ENCODE data around the gene NRP1. TPM values are rescaled to one million over a fixed set of nuclear protein-coding genes. Genes with fewer than 3 reads are reported as not detected.

NRP1 gene
- total RNA-seq, 1 experiment from 2014 or later, result 3.0 TPM

DNA sequence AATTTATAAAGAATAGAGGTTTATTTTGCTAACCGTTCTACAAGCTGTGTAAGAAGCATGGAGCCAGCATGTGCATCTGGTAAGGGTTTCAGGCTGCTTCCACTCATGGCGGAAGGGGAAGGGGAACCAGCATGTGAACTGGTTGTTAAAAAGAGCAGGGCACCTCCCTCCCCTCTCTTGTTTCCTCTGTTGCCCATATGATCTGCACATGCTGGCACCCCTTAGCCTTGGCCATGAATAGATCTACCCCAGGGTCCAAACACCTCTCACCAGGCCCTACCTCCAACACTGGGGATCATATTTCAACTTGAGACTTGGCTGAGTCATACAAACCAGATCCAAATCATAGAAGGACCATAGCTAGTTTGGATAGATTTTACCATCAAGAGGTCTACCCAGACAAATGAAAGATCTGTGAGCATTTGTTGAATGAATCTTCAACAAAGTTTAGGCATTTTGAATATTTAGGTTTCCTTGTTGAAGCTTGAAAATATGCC lies 36.0 kb upstream of the NRP1 start (continued):
- TF ChIP-seq, protein P1, sequence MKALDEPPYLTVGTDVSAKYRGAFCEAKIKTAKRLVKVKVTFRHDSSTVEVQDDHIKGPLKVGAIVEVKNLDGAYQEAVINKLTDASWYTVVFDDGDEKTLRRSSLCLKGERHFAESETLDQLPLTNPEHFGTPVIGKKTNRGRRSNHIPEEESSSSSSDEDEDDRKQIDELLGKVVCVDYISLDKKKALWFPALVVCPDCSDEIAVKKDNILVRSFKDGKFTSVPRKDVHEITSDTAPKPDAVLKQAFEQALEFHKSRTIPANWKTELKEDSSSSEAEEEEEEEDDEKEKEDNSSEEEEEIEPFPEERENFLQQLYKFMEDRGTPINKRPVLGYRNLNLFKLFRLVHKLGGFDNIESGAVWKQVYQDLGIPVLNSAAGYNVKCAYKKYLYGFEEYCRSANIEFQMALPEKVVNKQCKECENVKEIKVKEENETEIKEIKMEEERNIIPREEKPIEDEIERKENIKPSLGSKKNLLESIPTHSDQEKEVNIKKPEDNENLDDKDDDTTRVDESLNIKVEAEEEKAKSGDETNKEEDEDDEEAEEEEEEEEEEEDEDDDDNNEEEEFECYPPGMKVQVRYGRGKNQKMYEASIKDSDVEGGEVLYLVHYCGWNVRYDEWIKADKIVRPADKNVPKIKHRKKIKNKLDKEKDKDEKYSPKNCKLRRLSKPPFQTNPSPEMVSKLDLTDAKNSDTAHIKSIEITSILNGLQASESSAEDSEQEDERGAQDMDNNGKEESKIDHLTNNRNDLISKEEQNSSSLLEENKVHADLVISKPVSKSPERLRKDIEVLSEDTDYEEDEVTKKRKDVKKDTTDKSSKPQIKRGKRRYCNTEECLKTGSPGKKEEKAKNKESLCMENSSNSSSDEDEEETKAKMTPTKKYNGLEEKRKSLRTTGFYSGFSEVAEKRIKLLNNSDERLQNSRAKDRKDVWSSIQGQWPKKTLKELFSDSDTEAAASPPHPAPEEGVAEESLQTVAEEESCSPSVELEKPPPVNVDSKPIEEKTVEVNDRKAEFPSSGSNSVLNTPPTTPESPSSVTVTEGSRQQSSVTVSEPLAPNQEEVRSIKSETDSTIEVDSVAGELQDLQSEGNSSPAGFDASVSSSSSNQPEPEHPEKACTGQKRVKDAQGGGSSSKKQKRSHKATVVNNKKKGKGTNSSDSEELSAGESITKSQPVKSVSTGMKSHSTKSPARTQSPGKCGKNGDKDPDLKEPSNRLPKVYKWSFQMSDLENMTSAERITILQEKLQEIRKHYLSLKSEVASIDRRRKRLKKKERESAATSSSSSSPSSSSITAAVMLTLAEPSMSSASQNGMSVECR (CRISPR knock-in tag; IDR thresholded peaks at IDR 0.05; ENCODE audit: borderline replicate concordance), result no peak
- TF ChIP-seq ZBTB43 (CRISPR knock-in tag; IDR thresholded peaks at IDR 0.05) (no peak), ESRRA (CRISPR knock-in tag; IDR thresholded peaks at IDR 0.05; ENCODE audit: borderline replicate concordance) (no peak), SMAD4 (CRISPR knock-in tag; IDR thresholded peaks at IDR 0.05) (no peak)
- TF ChIP-seq, protein P2, sequence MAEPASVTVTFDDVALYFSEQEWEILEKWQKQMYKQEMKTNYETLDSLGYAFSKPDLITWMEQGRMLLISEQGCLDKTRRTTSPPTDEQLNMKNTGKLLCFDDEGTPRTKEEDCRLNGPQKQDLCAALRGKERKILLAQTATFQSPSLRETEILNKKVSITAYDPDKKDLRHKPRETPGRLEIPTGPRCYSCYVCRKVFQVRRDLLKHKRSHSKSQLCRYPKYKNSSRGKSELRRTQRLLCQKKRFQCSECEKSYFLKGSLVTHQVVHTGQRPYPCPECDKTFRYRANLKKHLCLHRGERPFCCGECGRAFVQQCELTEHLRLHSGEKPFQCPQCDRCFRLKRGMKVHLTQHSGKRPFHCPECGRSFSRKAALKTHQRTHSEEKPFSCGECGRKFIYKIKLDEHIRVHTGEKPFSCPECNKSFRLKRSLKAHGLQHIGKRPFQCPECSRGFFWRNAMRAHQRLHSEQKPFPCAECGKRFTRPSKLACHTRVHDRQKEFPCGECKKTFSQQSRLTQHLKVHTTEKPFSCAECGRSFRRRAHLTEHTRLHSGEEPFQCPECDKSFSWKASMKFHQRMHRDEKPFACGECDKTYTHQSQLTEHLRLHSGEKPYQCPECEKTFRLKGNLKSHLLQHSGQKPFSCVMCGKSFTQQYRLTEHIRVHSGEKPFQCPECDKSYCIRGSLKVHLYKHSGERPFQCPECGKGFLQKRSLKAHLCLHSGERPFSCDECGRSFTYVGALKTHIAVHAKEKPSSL (CRISPR knock-in tag; conservative IDR thresholded peaks at IDR 0.05), result no peak
- TF ChIP-seq, protein P3, sequence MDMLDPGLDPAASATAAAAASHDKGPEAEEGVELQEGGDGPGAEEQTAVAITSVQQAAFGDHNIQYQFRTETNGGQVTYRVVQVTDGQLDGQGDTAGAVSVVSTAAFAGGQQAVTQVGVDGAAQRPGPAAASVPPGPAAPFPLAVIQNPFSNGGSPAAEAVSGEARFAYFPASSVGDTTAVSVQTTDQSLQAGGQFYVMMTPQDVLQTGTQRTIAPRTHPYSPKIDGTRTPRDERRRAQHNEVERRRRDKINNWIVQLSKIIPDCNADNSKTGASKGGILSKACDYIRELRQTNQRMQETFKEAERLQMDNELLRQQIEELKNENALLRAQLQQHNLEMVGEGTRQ (CRISPR knock-in tag; IDR thresholded peaks at IDR 0.05), result no peak

DNA sequence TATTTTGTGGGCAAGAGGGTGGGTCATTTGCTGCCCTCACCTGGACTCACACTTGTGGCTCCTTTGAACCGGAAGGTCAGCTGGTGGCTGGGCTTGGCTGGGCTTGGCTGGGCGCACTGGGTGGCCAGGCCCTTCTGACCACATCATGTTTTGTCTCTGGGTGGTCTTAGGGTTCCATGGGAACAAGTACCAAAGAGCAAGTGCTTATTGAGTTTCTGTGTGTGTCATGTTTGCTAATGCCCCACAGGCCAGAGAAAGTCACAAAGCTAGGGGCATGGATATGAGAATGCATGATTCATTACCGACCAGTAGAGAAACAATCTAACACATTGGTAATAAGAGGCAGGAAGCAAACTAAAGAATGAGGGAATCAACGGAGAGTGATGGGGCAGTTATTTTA lies 33.6 kb upstream of the NRP1 start:
- DNase-seq (ENCODE audit: low spot score) (no peak), ATAC-seq (no peak)
- H3K9me3 Mint-ChIP-seq, result peaks cover 37% of the 10 kb centered on the region
- H3K4me3 Mint-ChIP-seq, result no peak overlapping the region
- TF ChIP-seq IRF1 (CRISPR knock-in tag; IDR thresholded peaks at IDR 0.05) (no peak), ZNF232 (CRISPR knock-in tag; IDR thresholded peaks at IDR 0.05) (no peak), ZNF121 (CRISPR knock-in tag; IDR thresholded peaks at IDR 0.05) (no peak), RORB (CRISPR knock-in tag; IDR thresholded peaks at IDR 0.05) (no peak), ZNF138 (CRISPR knock-in tag; conservative IDR thresholded peaks at IDR 0.05) (no peak), JAZF1 (CRISPR knock-in tag; IDR thresholded peaks at IDR 0.05) (no peak), SMAD4 (CRISPR knock-in tag; IDR thresholded peaks at IDR 0.05) (no peak)
- peaks cover 9% of the 10 kb centered on the region for H3K36me3 Mint-ChIP-seq
- H3K27ac Mint-ChIP-seq, result no peak overlapping the region
- CTCF ChIA-PET, result no interaction called here
- POLR2A ChIA-PET, result no interaction called here
- peaks cover 6% of the 10 kb centered on the region; the same call in 1 of the 2 replicates for H3K4me1 Mint-ChIP-seq
- H3K27me3 Mint-ChIP-seq (ENCODE audit: low read depth), result no peaks in the 10 kb centered on the region; the same call in 1 of the 2 replicates

DNA sequence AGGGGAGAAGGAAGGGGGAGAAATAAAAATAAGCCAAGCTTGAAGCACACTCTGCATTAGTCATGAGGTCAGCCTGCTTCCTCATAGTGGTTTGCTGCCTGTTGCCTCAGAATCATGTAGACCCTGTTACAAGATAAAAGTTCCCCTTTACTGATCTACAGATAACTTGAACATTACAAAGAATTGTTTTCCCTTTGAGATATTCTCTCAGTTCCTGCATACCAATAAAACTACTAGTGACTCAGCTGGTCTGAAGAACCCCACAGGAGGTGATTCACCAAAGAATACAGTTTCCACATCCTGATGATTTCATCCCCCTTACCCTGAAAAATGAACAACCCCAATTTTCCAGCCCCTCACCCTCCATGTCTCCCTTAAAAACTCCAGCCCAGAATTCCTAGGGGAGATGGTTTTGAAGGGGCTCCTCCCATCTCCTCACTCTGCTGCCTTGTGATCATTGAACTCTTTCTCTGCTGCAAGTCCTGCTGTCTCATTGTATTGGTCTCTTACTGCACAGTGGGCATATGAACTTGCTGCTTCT lies 31.5 kb upstream of the NRP1 start:
- no peak overlapping the region for H3K27ac Mint-ChIP-seq
- peaks cover 5% of the 10 kb centered on the region; the same call in 1 of the 2 replicates for H3K4me1 Mint-ChIP-seq
- DNase-seq (ENCODE audit: low spot score) (no peak), ATAC-seq (no peak)
- ChIA-PET POLR2A (no interaction called here), CTCF (no interaction called here)
- TF ChIP-seq JUN (CRISPR knock-in tag; IDR thresholded peaks at IDR 0.05) (no peak), TCF7 (CRISPR knock-in tag; IDR thresholded peaks at IDR 0.05; ENCODE audit: low read depth) (no peak)
- TF ChIP-seq, protein P4, sequence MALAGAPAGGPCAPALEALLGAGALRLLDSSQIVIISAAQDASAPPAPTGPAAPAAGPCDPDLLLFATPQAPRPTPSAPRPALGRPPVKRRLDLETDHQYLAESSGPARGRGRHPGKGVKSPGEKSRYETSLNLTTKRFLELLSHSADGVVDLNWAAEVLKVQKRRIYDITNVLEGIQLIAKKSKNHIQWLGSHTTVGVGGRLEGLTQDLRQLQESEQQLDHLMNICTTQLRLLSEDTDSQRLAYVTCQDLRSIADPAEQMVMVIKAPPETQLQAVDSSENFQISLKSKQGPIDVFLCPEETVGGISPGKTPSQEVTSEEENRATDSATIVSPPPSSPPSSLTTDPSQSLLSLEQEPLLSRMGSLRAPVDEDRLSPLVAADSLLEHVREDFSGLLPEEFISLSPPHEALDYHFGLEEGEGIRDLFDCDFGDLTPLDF (CRISPR knock-in tag; IDR thresholded peaks at IDR 0.05), result no peak
- H3K9me3 Mint-ChIP-seq, result peaks cover 30% of the 10 kb centered on the region
- H3K36me3 Mint-ChIP-seq, result peaks cover 9% of the 10 kb centered on the region
- H3K27me3 Mint-ChIP-seq (ENCODE audit: low read depth), result no peaks in the 10 kb centered on the region; the same call in 1 of the 2 replicates
- no peak overlapping the region for H3K4me3 Mint-ChIP-seq

Data from WTC11 (cell line).